Left ventricle myocardium inferior (tissue), 1 donor: ENCODE measurements around the gene TTC36. TPM values are rescaled to one million over a fixed set of nuclear protein-coding genes. Genes with fewer than 3 reads are reported as not detected.
"Not testable (repeated sequence)": the region's sequence is repeated elsewhere in the genome, so short reads cannot be mapped to it uniquely, and the experiment has no call there.

Experiments
- DNase-seq: peaks from one replicate; pipeline ENCODE4 v3.0.0-alpha.2; 2020
- H3K27ac ChIP-seq: fragments of 200-600 bp; replicated peaks from 2 replicates; pipeline ENCODE4 v1.8.0; 2021
- H3K27me3 ChIP-seq: fragments of 200-600 bp; 2 replicates; pipeline ENCODE4 v1.8.0; 2021; ENCODE audit warnings: low read depth
- H3K36me3 ChIP-seq: fragments of 200-600 bp; 2 replicates; pipeline ENCODE4 v1.8.0; 2021
- H3K4me1 ChIP-seq: fragments of 200-600 bp; 2 replicates; pipeline ENCODE4 v1.8.0; 2021
- H3K4me3 ChIP-seq: fragments of 200-600 bp; 2 replicates; pipeline ENCODE4 v1.8.0; 2021; ENCODE audit warnings: mild to moderate bottlenecking, moderate library complexity
- H3K9me3 ChIP-seq: fragments of 200-600 bp; replicated peaks from 2 replicates; pipeline ENCODE4 v1.8.0; 2021
- intact Hi-C: fragments of 100-400 bp; cut with micrococcal nuclease; formaldehyde crosslinking; loops from one replicate; pipeline ENCODE4 v1.11.0; 2022
- total RNA-seq: library from RNA; stranded (reverse); fragmentation: NEBNext Ultra II Directional; extraction: Animal tissue kit (Norgen Biotek cat#: 25700); gene quantifications from one replicate; pipeline ENCODE4 v1.2.1, GENCODE V29; 2021
- TF ChIP-seq, protein P1 (sequence below): fragments of 200-600 bp; IDR thresholded peaks from 2 replicates; pipeline ENCODE4 v1.8.0; 2021; ENCODE audit warnings: antibody characterized with exemption, mild to moderate bottlenecking, borderline replicate concordance
- donor health status: DM: no; HTN: yes; CAD: no; lungs with severe emphysema.

TTC36 gene
- total RNA-seq, 1 donor from 2014 or later = 1.1 TPM

DNA sequence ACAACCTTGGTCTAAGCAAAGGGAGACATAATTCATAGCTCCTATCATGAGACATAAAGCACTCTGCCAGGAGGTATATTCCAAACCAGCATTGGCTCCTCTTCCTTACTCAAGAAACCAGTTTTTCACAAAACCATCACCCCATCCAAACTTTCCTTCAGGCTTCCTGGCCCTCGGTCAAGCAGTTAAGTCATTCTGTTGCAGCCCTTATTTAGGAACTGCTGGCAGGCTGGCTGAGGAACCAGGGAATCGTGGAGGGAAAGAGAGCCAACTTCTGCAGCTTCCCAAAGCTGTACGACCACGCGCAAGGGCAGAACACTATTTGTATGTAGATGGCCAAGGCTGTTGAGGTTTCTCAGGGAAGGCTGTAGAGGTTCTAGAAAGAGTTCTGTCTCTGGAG, 37.8 kb downstream of the TTC36 start:
- Histone ChIP-seq H3K27me3 (no peaks in the 10 kb centered on the region), H3K9me3 (no peaks in the 10 kb centered on the region), H3K27ac (peak overlapping the region; percentile 70), H3K36me3 (peaks cover 13% of the 10 kb centered on the region), H3K4me1 (peaks cover 20% of the 10 kb centered on the region), H3K4me3 (peak overlapping the region; percentile 72)
- DNase-seq = peak; percentile 26
- intact Hi-C loops = no loop called here
- TF ChIP-seq, protein P1, sequence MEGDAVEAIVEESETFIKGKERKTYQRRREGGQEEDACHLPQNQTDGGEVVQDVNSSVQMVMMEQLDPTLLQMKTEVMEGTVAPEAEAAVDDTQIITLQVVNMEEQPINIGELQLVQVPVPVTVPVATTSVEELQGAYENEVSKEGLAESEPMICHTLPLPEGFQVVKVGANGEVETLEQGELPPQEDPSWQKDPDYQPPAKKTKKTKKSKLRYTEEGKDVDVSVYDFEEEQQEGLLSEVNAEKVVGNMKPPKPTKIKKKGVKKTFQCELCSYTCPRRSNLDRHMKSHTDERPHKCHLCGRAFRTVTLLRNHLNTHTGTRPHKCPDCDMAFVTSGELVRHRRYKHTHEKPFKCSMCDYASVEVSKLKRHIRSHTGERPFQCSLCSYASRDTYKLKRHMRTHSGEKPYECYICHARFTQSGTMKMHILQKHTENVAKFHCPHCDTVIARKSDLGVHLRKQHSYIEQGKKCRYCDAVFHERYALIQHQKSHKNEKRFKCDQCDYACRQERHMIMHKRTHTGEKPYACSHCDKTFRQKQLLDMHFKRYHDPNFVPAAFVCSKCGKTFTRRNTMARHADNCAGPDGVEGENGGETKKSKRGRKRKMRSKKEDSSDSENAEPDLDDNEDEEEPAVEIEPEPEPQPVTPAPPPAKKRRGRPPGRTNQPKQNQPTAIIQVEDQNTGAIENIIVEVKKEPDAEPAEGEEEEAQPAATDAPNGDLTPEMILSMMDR = no peak

DNA sequence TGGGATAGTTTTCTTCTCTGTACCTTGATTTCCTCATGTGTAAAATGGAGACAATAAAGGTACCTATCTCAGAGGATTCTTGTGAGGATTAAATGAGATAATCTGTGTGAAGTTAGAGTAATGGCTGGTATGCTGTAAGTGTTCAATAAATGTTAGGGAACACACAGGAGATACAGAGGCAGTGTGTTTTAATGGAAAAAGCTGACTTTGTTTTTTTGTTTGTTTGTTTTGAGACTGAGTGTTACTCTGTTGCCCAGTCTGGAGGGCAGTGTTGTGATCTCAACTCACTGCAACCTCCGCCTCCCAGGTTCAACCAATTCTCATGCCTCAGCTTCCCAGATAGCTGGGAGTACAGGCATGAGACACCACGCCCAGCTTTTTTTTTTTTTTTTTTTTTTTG, 42.4 kb downstream of the TTC36 start:
- Histone ChIP-seq H3K36me3 (no peaks in the 10 kb centered on the region), H3K27ac (no peak overlapping the region), H3K9me3 (no peaks in the 10 kb centered on the region), H3K4me3 (no peak overlapping the region), H3K4me1 (peaks cover 45% of the 10 kb centered on the region), H3K27me3 (no peaks in the 10 kb centered on the region)
- intact Hi-C loops = no loop called here
- no peak for DNase-seq
- TF ChIP-seq, protein P1 = no peak

DNA sequence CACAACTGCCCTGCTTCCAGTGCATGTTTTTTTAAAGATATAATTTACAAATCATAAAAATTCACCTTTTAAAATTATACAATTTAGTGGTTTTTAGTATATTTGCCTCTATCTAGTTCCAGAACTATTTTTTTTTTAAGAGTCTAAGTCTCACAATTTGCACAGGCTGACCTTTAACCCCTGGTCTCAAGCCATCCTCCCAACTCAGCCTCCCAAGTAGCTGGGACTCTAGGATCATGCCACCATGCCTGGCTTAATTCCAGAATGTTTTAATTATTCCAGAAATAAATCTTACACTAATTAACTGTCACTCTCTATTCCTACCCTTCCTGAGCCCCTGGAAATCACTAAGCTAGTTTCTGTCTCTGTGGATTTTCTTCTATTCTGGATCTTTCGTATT, 43.5 kb downstream of the TTC36 start:
- Histone ChIP-seq H3K4me3 (no peak overlapping the region), H3K9me3 (no peaks in the 10 kb centered on the region), H3K27me3 (no peaks in the 10 kb centered on the region), H3K36me3 (no peaks in the 10 kb centered on the region), H3K4me1 (peaks cover 47% of the 10 kb centered on the region), H3K27ac (no peak overlapping the region)
- TF ChIP-seq, protein P1 = no peak
- no peak for DNase-seq
- intact Hi-C loops = no loop called here

DNA sequence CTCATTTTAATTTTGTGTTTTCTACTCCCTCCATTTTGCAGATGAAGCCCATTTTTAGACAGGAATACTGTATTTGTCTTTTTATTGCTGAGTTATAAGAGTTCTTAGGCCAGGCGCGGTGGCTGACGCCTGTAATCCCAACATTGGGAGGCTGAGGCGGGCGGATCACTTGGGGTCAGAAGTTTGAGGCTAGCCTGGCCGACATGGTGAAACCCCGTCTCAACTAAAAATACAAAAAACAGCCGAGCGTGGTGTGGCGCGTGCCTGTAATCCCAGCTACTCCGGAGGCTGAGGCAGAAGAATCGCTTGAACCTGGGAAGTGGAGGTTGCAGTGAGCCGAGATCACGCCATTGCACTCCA, 44.4 kb downstream of the TTC36 start:
- H3K4me1 ChIP-seq = peaks cover 50% of the 10 kb centered on the region
- H3K9me3 ChIP-seq, intact Hi-C loops, H3K27me3 ChIP-seq, H3K36me3 ChIP-seq, DNase-seq: not testable (repeated sequence)
- H3K4me3 ChIP-seq = peak overlapping the region; percentile 97
- H3K27ac ChIP-seq = peak overlapping the region; percentile 98

DNA sequence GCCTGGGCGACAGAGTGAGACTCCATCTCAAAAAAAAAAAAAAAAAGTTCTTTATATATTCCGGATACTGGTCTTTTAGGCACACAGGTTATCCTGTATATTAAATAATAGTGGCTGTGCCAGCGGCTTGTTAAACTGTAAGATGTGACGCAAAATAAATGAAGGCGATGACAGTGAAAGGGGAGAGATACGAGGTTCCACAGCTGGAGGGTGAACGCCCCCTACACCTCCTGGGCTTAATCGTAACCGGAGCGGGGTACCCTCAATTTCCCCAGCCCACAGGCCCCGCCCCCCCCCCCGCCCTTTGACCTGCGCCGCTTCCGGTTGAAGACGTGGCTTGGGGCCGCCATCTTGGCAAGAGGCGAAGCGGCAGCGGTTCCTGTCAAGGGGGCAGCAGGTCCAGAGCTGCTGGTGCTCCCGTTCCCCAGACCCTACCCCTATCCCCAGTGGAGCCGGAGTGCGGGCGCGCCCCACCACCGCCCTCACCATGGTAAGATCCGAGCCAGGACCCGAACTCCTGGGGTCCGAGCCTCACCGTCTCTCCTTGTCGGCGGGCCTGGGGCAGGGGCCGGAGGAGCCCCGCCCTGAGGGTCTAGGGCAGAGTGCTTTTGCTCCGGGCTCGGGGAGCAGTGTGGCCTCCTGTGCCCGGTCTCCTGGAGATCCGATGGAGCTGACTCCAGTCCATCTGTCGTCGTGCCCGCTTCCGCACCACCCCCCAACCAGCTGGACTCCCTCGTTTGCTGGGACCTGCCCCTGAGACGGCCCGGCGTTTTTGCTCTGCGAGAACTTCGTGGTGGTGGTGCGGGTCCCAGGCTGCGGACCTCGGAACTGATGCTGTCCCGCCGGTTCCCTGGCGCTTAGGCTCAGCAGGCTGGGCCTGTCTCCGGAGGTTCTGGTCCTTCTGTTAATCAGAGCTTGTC, 45.0 kb downstream of the TTC36 start, which contains the start of gene ARCN1:
ARCN1 (plus strand) TSS at position 349 of the 920 bp plus-strand sequence; CDS start at position 488, 139 bp downstream.
- H3K27ac ChIP-seq = peak within 1 kb of the TSS; percentile 98
- peak; percentile 77 for DNase-seq
- H3K27me3 ChIP-seq = no peaks in the 10 kb centered on the region
- H3K4me1 ChIP-seq = peaks cover 57% of the 10 kb centered on the region
- intact Hi-C loops = no loop called here
- TF ChIP-seq, protein P1 = no peak
- peak within 1 kb of the TSS; percentile 97 for H3K4me3 ChIP-seq
- H3K9me3 ChIP-seq = no peaks in the 10 kb centered on the region
- no peaks in the 10 kb centered on the region for H3K36me3 ChIP-seq

DNA sequence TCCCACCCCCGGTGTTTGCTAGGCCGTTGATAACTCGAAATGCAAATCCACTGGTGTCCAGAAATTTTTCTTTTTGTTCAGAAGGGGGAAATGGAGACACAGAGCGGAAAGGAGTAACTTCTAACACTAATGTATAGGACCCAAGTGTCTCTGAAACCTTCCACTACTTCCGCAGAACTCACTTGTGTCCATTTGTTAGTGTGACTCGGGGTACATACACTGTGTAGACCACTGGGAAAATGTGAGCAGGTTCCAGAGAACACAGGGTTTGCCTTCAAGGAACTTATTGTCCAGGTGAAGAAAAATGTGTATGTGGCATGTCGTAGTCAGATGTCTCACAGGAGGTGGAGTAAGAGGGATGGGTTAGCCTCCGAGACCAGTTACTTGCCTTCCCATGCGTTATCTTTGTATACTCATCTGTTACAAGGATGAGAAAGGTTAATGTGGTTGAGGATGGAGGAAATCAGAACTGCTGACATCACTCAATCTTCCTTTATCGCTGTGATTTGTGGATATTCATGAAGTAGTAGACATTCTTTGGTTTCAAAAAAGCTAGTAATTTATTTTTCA, 45.8 kb downstream of the TTC36 start:
- Histone ChIP-seq H3K36me3 (no peaks in the 10 kb centered on the region), H3K27me3 (no peaks in the 10 kb centered on the region), H3K9me3 (no peaks in the 10 kb centered on the region), H3K4me1 (peaks cover 64% of the 10 kb centered on the region), H3K27ac (peak overlapping the region; percentile 98), H3K4me3 (peak overlapping the region; percentile 97)
- intact Hi-C loops = no loop called here
- TF ChIP-seq, protein P1 = no peak
- DNase-seq = no peak
